CD14-positive monocyte (primary cell): ENCODE data around the gene ZFP36L1. TPM values are rescaled to one million over a fixed set of nuclear protein-coding genes. Genes with fewer than 3 reads are reported as not detected.

ENCODE experiments used
- DNase-seq, 3 donors: peaks; one replicate each; pipeline ENCODE4 v3.0.0-alpha.2; 2011 to 2022
- H2AFZ ChIP-seq: 2 replicates; pipeline ENCODE4 v1.6.0; 2012; ENCODE audit warnings: mild to moderate bottlenecking, low read depth, low read length, inconsistent platforms; ENCODE audit not compliant: insufficient read depth, poor library complexity, severe bottlenecking
- H3K27ac ChIP-seq, 2 donors: 1 replicate in 1 of 2; 2 replicates in 1 of 2; pipeline ENCODE4 v1.5.1; 2012 to 2013; ENCODE audit warnings: low read length in 2 of 2, control low read depth in 1 of 2, inconsistent platforms in 1 of 2, low read depth in 1 of 2, mild to moderate bottlenecking in 1 of 2
- H3K27me3 ChIP-seq, 2 donors: one replicate each; pipeline versions ENCODE4 v1.6.0 to v1.6.1; 2011 to 2013; ENCODE audit warnings: low read length in 2 of 2; ENCODE audit not compliant: control insufficient read depth in 2 of 2, insufficient read depth in 2 of 2
- H3K36me3 ChIP-seq, 2 donors: replicated peaks in 1 of 2; 1 replicate in 1 of 2; 2 replicates in 1 of 2; pipeline versions ENCODE4 v1.5.1 to v1.6.1; 2012 to 2013; ENCODE audit warnings: low read length in 2 of 2, control low read depth in 1 of 2, inconsistent platforms in 1 of 2, mild to moderate bottlenecking in 1 of 2; ENCODE audit not compliant: insufficient read depth in 2 of 2, control insufficient read depth in 1 of 2
- H3K4me1 ChIP-seq, 2 donors: 1 replicate in 1 of 2; 2 replicates in 1 of 2; pipeline versions ENCODE4 v1.5.1 to v1.6.1; 2012 to 2013; ENCODE audit warnings: low read length in 2 of 2, control low read depth in 1 of 2, inconsistent platforms in 1 of 2, mild to moderate bottlenecking in 1 of 2, moderate library complexity in 1 of 2; ENCODE audit not compliant: insufficient read depth in 2 of 2, control insufficient read depth in 1 of 2
- H3K4me2 ChIP-seq: replicated peaks from 2 replicates; pipeline ENCODE3; 2012; ENCODE audit warnings: low read length, moderate library complexity, mild to moderate bottlenecking; ENCODE audit not compliant: poor library complexity, severe bottlenecking; ENCODE audit errors: extremely low read depth
- H3K4me3 ChIP-seq, 3 experiments: fragments of 200-600 bp in 1 of 3; sonication (generic) in 1 of 3; replicated peaks in 1 of 3; 1 replicate in 2 of 3; 2 replicates in 1 of 3; pipeline ENCODE4 v1.5.1; 2011 to 2013; ENCODE audit warnings: low read length in 3 of 3, mild to moderate bottlenecking in 3 of 3, control low read depth in 2 of 3, low read depth in 2 of 3, inconsistent platforms in 1 of 3, moderate library complexity in 1 of 3
- H3K79me2 ChIP-seq: 2 replicates; pipeline ENCODE4 v1.6.0; 2012; ENCODE audit warnings: mild to moderate bottlenecking, control low read depth, inconsistent platforms, low read length, moderate library complexity; ENCODE audit not compliant: insufficient read depth
- H3K9ac ChIP-seq: 2 replicates; pipeline ENCODE4 v1.6.0; 2017; ENCODE audit warnings: low read length, mild to moderate bottlenecking; ENCODE audit not compliant: insufficient read depth, poor library complexity, severe bottlenecking
- H3K9me3 ChIP-seq, 2 donors: replicated peaks in 1 of 2; 1 replicate in 1 of 2; 2 replicates in 1 of 2; pipeline versions ENCODE4 v1.5.1 to v1.6.1; 2012 to 2013; ENCODE audit warnings: low read length in 2 of 2, control low read depth in 1 of 2; ENCODE audit not compliant: control insufficient read depth in 1 of 2, insufficient read depth in 1 of 2
- H4K20me1 ChIP-seq: 2 replicates; pipeline ENCODE4 v1.6.0; 2012; ENCODE audit warnings: mild to moderate bottlenecking, low read length, control low read depth, moderate library complexity; ENCODE audit not compliant: insufficient read depth
- H3K27ac Mint-ChIP-seq, 7 donors: one replicate each; pipeline ENCODE4 v1.8.0; 2020; ENCODE audit warnings: mild to moderate bottlenecking in 7 of 7, mixed read lengths in 7 of 7, moderate library complexity in 6 of 7, inconsistent platforms in 2 of 7
- H3K27me3 Mint-ChIP-seq, 3 donors: one replicate each; pipeline ENCODE4 v1.8.0; 2021 to 2022; ENCODE audit warnings: low read depth in 3 of 3, mild to moderate bottlenecking in 3 of 3, mixed read lengths in 3 of 3, moderate library complexity in 3 of 3, inconsistent platforms in 1 of 3
- H3K36me3 Mint-ChIP-seq, 2 donors: one replicate each; pipeline ENCODE4 v1.8.0; 2020; ENCODE audit warnings: mixed read lengths in 2 of 2, inconsistent platforms in 1 of 2, mild to moderate bottlenecking in 1 of 2
- H3K4me1 Mint-ChIP-seq: one replicate; pipeline ENCODE4 v1.8.0; 2020; ENCODE audit warnings: mild to moderate bottlenecking, mixed read lengths
- H3K4me3 Mint-ChIP-seq, 2 donors: one replicate each; pipeline ENCODE4 v1.8.0; 2020; ENCODE audit warnings: mild to moderate bottlenecking in 2 of 2, mixed read lengths in 2 of 2, moderate library complexity in 1 of 2
- H3K9me3 Mint-ChIP-seq, 7 donors: one replicate each; pipeline ENCODE4 v1.8.0; 2020 to 2022; ENCODE audit warnings: mixed read lengths in 7 of 7, mild to moderate bottlenecking in 6 of 7, moderate library complexity in 6 of 7, inconsistent platforms in 2 of 7
- WGBS: methylation state at CpG from one replicate; pipeline ENCODE4 v1.1.5; 2013; ENCODE audit warnings: missing lambda C conversion rate; ENCODE audit not compliant: insufficient coverage; 5-methylcytosine and 5-hydroxymethylcytosine counted together
- intact Hi-C, 2 donors: fragments of 100-400 bp; cut with micrococcal nuclease; formaldehyde crosslinking; loops; one replicate each; pipeline versions ENCODE4 v1.15.0 to v1.15.1; 2023
- polyA plus RNA-seq, 3 donors: library from polyadenylated mRNA; depleted of rRNA in 1 of 3; unstranded in 2 of 3; stranded (reverse) in 1 of 3; fragments of 300-500 nt in 2 of 3; fragments of >200 nt in 1 of 3; fragmentation: Illumina TruSeq in 2 of 3; gene quantifications; 1 replicate in 2 of 3; 2 replicates in 1 of 3; pipeline ENCODE4 v1.2.3, GENCODE V29; 2012 to 2021
- TF ChIP-seq, protein P1 (sequence below): fragments of 200-600 bp; IDR thresholded peaks from one replicate; pipeline ENCODE4 v1.8.0; 2022; ENCODE audit warnings: antibody characterized with exemption, mild to moderate bottlenecking

ZFP36L1 gene
- polyA plus RNA-seq, 3 donors: 151 to 934 (median 185) TPM

DNA sequence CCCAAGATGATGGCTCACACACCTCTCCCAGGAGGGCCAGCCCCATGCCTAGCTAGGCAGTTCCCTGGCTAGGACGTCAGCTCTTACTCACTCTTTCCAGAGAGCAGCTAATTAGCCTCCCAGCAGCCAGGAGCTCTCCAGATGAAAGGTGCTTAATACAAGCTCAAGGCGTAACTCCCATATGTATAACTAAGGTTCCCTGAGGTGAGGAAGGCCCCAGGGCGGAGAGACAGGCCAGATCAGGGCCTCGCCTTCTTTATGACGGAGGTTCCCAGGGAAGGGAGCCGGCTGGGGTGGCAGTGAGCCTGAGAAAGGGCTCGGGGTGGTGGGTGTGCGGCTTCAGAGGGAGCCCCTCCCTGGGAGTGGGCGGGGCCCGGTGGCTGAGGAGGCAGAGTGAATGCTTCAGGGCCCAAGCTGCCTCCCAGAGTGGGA, 26.4 kb upstream of the ZFP36L1 start:
- no peak overlapping the region for H3K4me2 ChIP-seq
- Mint-ChIP-seq H3K9me3 (no peaks in the 10 kb centered on the region), H3K27me3 (peaks cover 0 to 5% (median 4%) of the 10 kb centered on the region in 3 donors), H3K27ac (no peak overlapping the region), H3K4me3 (no peak overlapping the region), H3K36me3 (peaks cover 3 to 4% of the 10 kb centered on the region in 2 donors), H3K4me1 (peaks cover 25% of the 10 kb centered on the region)
- 94% methylated on average over 9 of the region's 10 CpGs for WGBS
- DNase-seq: no peak
- peaks cover 23 to 28% of the 10 kb centered on the region in 2 donors for H3K4me1 ChIP-seq
- no peak overlapping the region for H2AFZ ChIP-seq
- no peak overlapping the region for H3K4me3 ChIP-seq
- H3K27ac ChIP-seq: no peak overlapping the region
- no peak overlapping the region for H3K9ac ChIP-seq
- H4K20me1 ChIP-seq: no peaks in the 10 kb centered on the region
- H3K36me3 ChIP-seq: no peaks in the 10 kb centered on the region
- no peaks in the 10 kb centered on the region for H3K27me3 ChIP-seq
- TF ChIP-seq, protein P1, sequence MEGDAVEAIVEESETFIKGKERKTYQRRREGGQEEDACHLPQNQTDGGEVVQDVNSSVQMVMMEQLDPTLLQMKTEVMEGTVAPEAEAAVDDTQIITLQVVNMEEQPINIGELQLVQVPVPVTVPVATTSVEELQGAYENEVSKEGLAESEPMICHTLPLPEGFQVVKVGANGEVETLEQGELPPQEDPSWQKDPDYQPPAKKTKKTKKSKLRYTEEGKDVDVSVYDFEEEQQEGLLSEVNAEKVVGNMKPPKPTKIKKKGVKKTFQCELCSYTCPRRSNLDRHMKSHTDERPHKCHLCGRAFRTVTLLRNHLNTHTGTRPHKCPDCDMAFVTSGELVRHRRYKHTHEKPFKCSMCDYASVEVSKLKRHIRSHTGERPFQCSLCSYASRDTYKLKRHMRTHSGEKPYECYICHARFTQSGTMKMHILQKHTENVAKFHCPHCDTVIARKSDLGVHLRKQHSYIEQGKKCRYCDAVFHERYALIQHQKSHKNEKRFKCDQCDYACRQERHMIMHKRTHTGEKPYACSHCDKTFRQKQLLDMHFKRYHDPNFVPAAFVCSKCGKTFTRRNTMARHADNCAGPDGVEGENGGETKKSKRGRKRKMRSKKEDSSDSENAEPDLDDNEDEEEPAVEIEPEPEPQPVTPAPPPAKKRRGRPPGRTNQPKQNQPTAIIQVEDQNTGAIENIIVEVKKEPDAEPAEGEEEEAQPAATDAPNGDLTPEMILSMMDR: no peak
- H3K9me3 ChIP-seq: peaks cover 0 to 3% of the 10 kb centered on the region in 2 donors
- intact Hi-C loops: loop anchor here (5.0 kb wide), 4 partner anchors 567 to 982 kb away; no protein-coding TSS in a partner anchor
- H3K79me2 ChIP-seq: peaks cover 8% of the 10 kb centered on the region

DNA sequence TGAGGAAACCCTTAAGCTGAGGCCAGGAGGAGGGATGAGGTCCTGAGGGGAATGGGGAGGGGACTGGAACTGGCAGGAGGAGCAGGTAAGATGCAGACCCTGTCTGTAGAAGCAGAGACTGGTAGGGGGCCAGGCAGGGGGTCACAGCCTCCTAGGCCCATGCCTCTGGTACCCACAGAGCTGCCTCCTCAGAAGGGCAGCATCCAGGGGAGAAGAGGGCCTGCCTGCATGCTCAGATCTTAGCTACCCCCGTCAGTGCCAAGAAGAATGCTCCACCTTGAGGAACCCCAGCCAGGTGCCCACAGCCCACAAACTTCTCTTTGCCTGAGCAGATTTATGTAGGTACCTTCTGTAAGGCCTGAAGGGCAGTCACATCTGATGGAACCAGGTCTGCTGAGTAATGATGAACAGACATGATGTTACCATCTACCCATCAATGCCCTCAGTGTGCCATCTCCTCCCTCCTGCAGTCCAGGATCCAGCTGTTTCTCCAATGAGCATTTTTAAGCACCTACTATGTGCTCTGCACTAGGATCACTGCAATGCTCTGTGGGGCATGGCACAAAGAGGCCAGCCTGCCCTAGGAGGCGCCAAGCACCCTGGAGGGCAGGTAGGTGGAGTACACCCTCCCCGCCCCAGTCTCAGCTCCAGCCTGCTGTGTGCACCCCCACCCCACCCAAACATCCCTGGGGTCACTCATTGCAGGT, 24.8 kb upstream of the ZFP36L1 start:
- TF ChIP-seq, protein P1: no peak
- Mint-ChIP-seq H3K27ac (peak overlapping the region in 3 of 7 donors; percentile 28 to 84 (median 81)), H3K4me1 (peaks cover 37% of the 10 kb centered on the region), H3K9me3 (no peaks in the 10 kb centered on the region), H3K36me3 (peaks cover 4 to 8% of the 10 kb centered on the region in 2 donors), H3K4me3 (no peak overlapping the region), H3K27me3 (peaks cover 0 to 6% (median 2%) of the 10 kb centered on the region in 3 donors)
- peaks cover 31 to 39% of the 10 kb centered on the region in 2 donors for H3K4me1 ChIP-seq
- no peak overlapping the region for H3K4me3 ChIP-seq
- H3K27me3 ChIP-seq: no peaks in the 10 kb centered on the region
- H3K79me2 ChIP-seq: peaks cover 8% of the 10 kb centered on the region
- H3K9ac ChIP-seq: no peak overlapping the region
- H4K20me1 ChIP-seq: no peaks in the 10 kb centered on the region
- H3K27ac ChIP-seq: no peak overlapping the region
- WGBS: 100% methylated on average over 2 of the region's 3 CpGs
- no peak for DNase-seq
- no peak overlapping the region for H3K4me2 ChIP-seq
- H2AFZ ChIP-seq: no peak overlapping the region
- intact Hi-C loops: loop anchor here (2.0 to 5.0 kb wide), 5 partner anchors 565 to 980 kb away; no protein-coding TSS in a partner anchor
- no peaks in the 10 kb centered on the region for H3K36me3 ChIP-seq
- peaks cover 0 to 3% of the 10 kb centered on the region in 2 donors for H3K9me3 ChIP-seq
